ENCODE results near the gene LIMS1. TPM values are rescaled to one million over a fixed set of nuclear protein-coding genes. Genes with fewer than 3 reads are reported as not detected.

LIMS1 gene
- total RNA-seq, 2 donors from 2014 or later: 34.1 to 50.3 TPM

GRCh38 chr2:108615480-108616090 is 81.3 kb downstream of the LIMS1 start:
- Histone ChIP-seq H3K9ac (ENCODE audit: low read depth in 2 of 2, low read length in 2 of 2) (no peak overlapping the region), H3K36me3 (no peaks in the 10 kb centered on the region), H3K9me3 (no peaks in the 10 kb centered on the region), H3K27me3 (no peaks in the 10 kb centered on the region), H3K4me1 (no peaks in the 10 kb centered on the region), H3K4me3 (no peak overlapping the region), H3K27ac (no peak overlapping the region)
- TF ChIP-seq CTCF (IDR thresholded peaks at IDR 0.05): no peak
- intact Hi-C loops (cut with DNase I): no loop called here
- no peak for DNase-seq

GRCh38 chr2:108616318-108616717 is 82.0 kb downstream of the LIMS1 start:
- no peak for DNase-seq
- Histone ChIP-seq H3K9ac (ENCODE audit: low read depth in 2 of 2, low read length in 2 of 2) (no peak overlapping the region), H3K4me3 (no peak overlapping the region), H3K27me3 (no peaks in the 10 kb centered on the region), H3K27ac (no peak overlapping the region), H3K4me1 (no peaks in the 10 kb centered on the region), H3K36me3 (no peaks in the 10 kb centered on the region), H3K9me3 (no peaks in the 10 kb centered on the region)
- no peak for TF ChIP-seq CTCF (IDR thresholded peaks at IDR 0.05)
- intact Hi-C loops (cut with DNase I): no loop called here

GRCh38 chr2:108616751-108617161 is 82.5 kb downstream of the LIMS1 start:
- TF ChIP-seq CTCF (IDR thresholded peaks at IDR 0.05): no peak
- intact Hi-C loops (cut with DNase I): no loop called here
- Histone ChIP-seq H3K9ac (ENCODE audit: low read depth in 2 of 2, low read length in 2 of 2) (no peak overlapping the region), H3K36me3 (no peaks in the 10 kb centered on the region), H3K4me1 (no peaks in the 10 kb centered on the region), H3K4me3 (no peak overlapping the region), H3K9me3 (no peaks in the 10 kb centered on the region), H3K27me3 (no peaks in the 10 kb centered on the region), H3K27ac (no peak overlapping the region)
- DNase-seq: no peak

- no peak for TF ChIP-seq CTCF (IDR thresholded peaks at IDR 0.05)
- intact Hi-C loops (cut with DNase I): no loop called here
- H3K4me3 ChIP-seq: no peak overlapping the region
- no peak overlapping the region for H3K27ac ChIP-seq
- DNase-seq: no peak
- no peak overlapping the region for H3K9ac ChIP-seq (ENCODE audit: low read depth in 2 of 2, low read length in 2 of 2)
- no peaks in the 10 kb centered on the region for H3K36me3 ChIP-seq
- no peaks in the 10 kb centered on the region for H3K9me3 ChIP-seq
- no peaks in the 10 kb centered on the region for H3K4me1 ChIP-seq
- H3K27me3 ChIP-seq: no peaks in the 10 kb centered on the region
These were observed 83.3 kb downstream of the LIMS1 start for GRCh38 chr2:108617617-108618016.

- Histone ChIP-seq H3K9ac (ENCODE audit: low read depth in 2 of 2, low read length in 2 of 2) (no peak overlapping the region), H3K27ac (peak overlapping the region; percentile 13), H3K27me3 (no peaks in the 10 kb centered on the region), H3K4me1 (no peaks in the 10 kb centered on the region), H3K36me3 (no peaks in the 10 kb centered on the region), H3K4me3 (no peak overlapping the region), H3K9me3 (no peaks in the 10 kb centered on the region)
- no peak for TF ChIP-seq CTCF (IDR thresholded peaks at IDR 0.05)
- DNase-seq: no peak
- intact Hi-C loops (cut with DNase I): no loop called here
These were observed 85.8 kb downstream of the LIMS1 start for GRCh38 chr2:108619925-108620620.

Data from colonic mucosa (tissue), 4 donors.